GM23338 (cell line): ENCODE results near the gene MED13. TPM values are rescaled to one million over a fixed set of nuclear protein-coding genes. Genes with fewer than 3 reads are reported as not detected.

Source experiments
- ATAC-seq: fragments of 200-7000 bp; cut with Tn5 transposase; 3 replicates; pipeline ENCODE4 v1.9.1; 2020
- DNase-seq: peaks from one replicate; pipeline ENCODE4 v3.0.0-alpha.2; 2015; ENCODE audit warnings: low spot score
- H2AFZ ChIP-seq: fragments of 200-600 bp; sonication (generic); 2 replicates; pipeline ENCODE4 v1.8.0; 2016; ENCODE audit warnings: antibody characterized with exemption, mild to moderate bottlenecking, moderate library complexity
- H3F3A ChIP-seq: fragments of 200-600 bp; sonication (generic); replicated peaks from 2 replicates; pipeline ENCODE4 v1.8.0; 2017; ENCODE audit warnings: antibody characterized with exemption, mixed run types, low read depth
- H3K27ac ChIP-seq: fragments of 200-600 bp; sonication (generic); 2 replicates; pipeline ENCODE4 v1.6.1; 2016; ENCODE audit warnings: low read depth
- H3K27me3 ChIP-seq: fragments of 200-600 bp; sonication (generic); 2 replicates; pipeline ENCODE4 v1.8.0; 2016; ENCODE audit warnings: mild to moderate bottlenecking, mixed run types, moderate library complexity; ENCODE audit not compliant: insufficient read depth
- H3K36me3 ChIP-seq: fragments of 200-600 bp; sonication (generic); 2 replicates; pipeline ENCODE4 v1.8.0; 2016; ENCODE audit warnings: mild to moderate bottlenecking; ENCODE audit not compliant: insufficient read depth
- H3K4me1 ChIP-seq: fragments of 200-600 bp; sonication (generic); 2 replicates; pipeline ENCODE4 v1.8.0; 2016; ENCODE audit warnings: mild to moderate bottlenecking, moderate library complexity; ENCODE audit not compliant: insufficient read depth
- H3K4me2 ChIP-seq: fragments of 200-600 bp; sonication (generic); 2 replicates; pipeline ENCODE4 v1.7.1; 2017; ENCODE audit warnings: mixed run types
- H3K4me3 ChIP-seq: fragments of 200-600 bp; sonication (generic); 2 replicates; pipeline ENCODE4 v1.6.1; 2016; ENCODE audit warnings: mixed run types
- H3K79me2 ChIP-seq: fragments of 200-600 bp; sonication (generic); replicated peaks from 2 replicates; pipeline ENCODE4 v1.8.0; 2017; ENCODE audit warnings: mild to moderate bottlenecking; ENCODE audit not compliant: insufficient read depth
- H3K9me2 ChIP-seq: fragments of 200-600 bp; sonication (generic); 2 replicates; pipeline ENCODE4 v1.8.0; 2017; ENCODE audit not compliant: insufficient read depth
- H4K20me1 ChIP-seq: fragments of 200-600 bp; sonication (generic); replicated peaks from 2 replicates; pipeline ENCODE4 v1.8.0; 2017; ENCODE audit warnings: mild to moderate bottlenecking; ENCODE audit not compliant: insufficient read depth
- H3K27ac Mint-ChIP-seq: 2 replicates; pipeline ENCODE4 v1.8.0; 2020; ENCODE audit warnings: inconsistent platforms, mild to moderate bottlenecking, moderate library complexity, mixed read lengths
- H3K27me3 Mint-ChIP-seq: 3 replicates; pipeline ENCODE4 v1.8.0; 2022; ENCODE audit warnings: low read depth, mild to moderate bottlenecking, moderate library complexity, mixed read lengths, inconsistent platforms; ENCODE audit not compliant: insufficient read depth, poor library complexity
- H3K36me3 Mint-ChIP-seq: 3 replicates; pipeline ENCODE4 v1.8.0; 2021; ENCODE audit warnings: low read depth, mild to moderate bottlenecking, inconsistent platforms, moderate library complexity, mixed read lengths
- H3K4me1 Mint-ChIP-seq: 3 replicates; pipeline ENCODE4 v1.8.0; 2020; ENCODE audit warnings: mild to moderate bottlenecking, inconsistent platforms, mixed read lengths
- H3K4me3 Mint-ChIP-seq: 3 replicates; pipeline ENCODE4 v1.8.0; 2021; ENCODE audit warnings: moderate library complexity, mild to moderate bottlenecking, inconsistent platforms, mixed read lengths
- H3K9me3 Mint-ChIP-seq: 3 replicates; pipeline ENCODE4 v1.8.0; 2020; ENCODE audit warnings: moderate library complexity, mild to moderate bottlenecking, inconsistent platforms, mixed read lengths
- CREB1 ChIP-seq: fragments of 250-450 bp; sonication (Bioruptor Pico); IDR thresholded peaks from 2 replicates; pipeline ENCODE4 v1.5.0; 2020; ENCODE audit warnings: low read depth, mild to moderate bottlenecking, moderate library complexity
- CTCF ChIP-seq, 2 experiments: fragments of 200-600 bp in 1 of 2; sonication (generic) in 1 of 2; conservative IDR thresholded peaks; 2 replicates each; pipeline versions ENCODE4 v1.5.1 to v1.6.1; 2016 to 2017; ENCODE audit warnings: antibody characterized with exemption in 2 of 2, low read depth in 2 of 2, mild to moderate bottlenecking in 2 of 2, moderate library complexity in 1 of 2
- ETS1 ChIP-seq: IDR thresholded peaks from 2 replicates; pipeline ENCODE4 v1.6.1; 2016; ENCODE audit warnings: antibody characterized with exemption
- EZH2 ChIP-seq: fragments of 200-600 bp; sonication (generic); IDR thresholded peaks from one replicate; pipeline ENCODE4 v1.8.0; 2017; ENCODE audit warnings: antibody characterized with exemption, mild to moderate bottlenecking, low read depth; ENCODE audit not compliant: unreplicated experiment
- EZH2phosphoT487 ChIP-seq: fragments of 200-600 bp; sonication (generic); IDR thresholded peaks from one replicate; pipeline ENCODE4 v1.8.1; 2018; ENCODE audit warnings: antibody characterized with exemption; ENCODE audit not compliant: unreplicated experiment
- JUNB ChIP-seq: IDR thresholded peaks from one replicate; pipeline ENCODE4 v1.6.1; 2016; ENCODE audit warnings: antibody characterized with exemption; ENCODE audit not compliant: unreplicated experiment
- NANOG ChIP-seq: IDR thresholded peaks from 2 replicates; pipeline ENCODE4 v1.6.1; 2016; ENCODE audit warnings: antibody characterized with exemption, borderline replicate concordance
- POLR2AphosphoS5 ChIP-seq: IDR thresholded peaks from 2 replicates; pipeline ENCODE4 v1.6.1; 2016; ENCODE audit warnings: antibody characterized with exemption, low read depth
- REST ChIP-seq: IDR thresholded peaks from one replicate; pipeline ENCODE4 v1.6.1; 2018; ENCODE audit warnings: antibody characterized with exemption; ENCODE audit not compliant: unreplicated experiment
- ZNF462 ChIP-seq: fragments of 250-450 bp; sonication (Bioruptor Pico); IDR thresholded peaks from 2 replicates; pipeline ENCODE4 v1.5.0; 2020; ENCODE audit warnings: mild to moderate bottlenecking, moderate library complexity
- polyA plus RNA-seq: library from polyadenylated mRNA; unstranded; fragments of >200 nt; fragmentation: Nextera tagmentation; extraction: Ambion mirVana; gene quantifications from 2 replicates; pipeline ENCODE4 v1.2.1, GENCODE V29; 2016
- total RNA-seq: library from RNA; depleted of rRNA; stranded (reverse); fragments of >200 nt; shearing (Covaris generic); gene quantifications from 2 replicates; pipeline ENCODE4 v1.2.3, GENCODE V29; 2014

The MED13 gene
- total and polyA plus RNA-seq, 2 experiments from 2014 or later: 13.0 to 45.8 TPM

- no peak overlapping the region for H3K4me3 Mint-ChIP-seq
- Histone ChIP-seq H3K36me3 (no peaks in the 10 kb centered on the region), H3K9me2 (no peaks in the 10 kb centered on the region), H3K27me3 (no peaks in the 10 kb centered on the region), H4K20me1 (no peaks in the 10 kb centered on the region), H3K79me2 (no peaks in the 10 kb centered on the region), H3K27ac (no peak overlapping the region), H3K4me1 (no peaks in the 10 kb centered on the region), H3K4me3 (no peak overlapping the region), H3F3A (no peaks in the 10 kb centered on the region), H2AFZ (no peak overlapping the region), H3K4me2 (no peak overlapping the region)
- no peaks in the 10 kb centered on the region; the same call in 2 of the 3 replicates for H3K36me3 Mint-ChIP-seq
- no peaks in the 10 kb centered on the region; the same call in 2 of the 3 replicates for H3K9me3 Mint-ChIP-seq
- no peak overlapping the region for H3K27ac Mint-ChIP-seq
- ATAC-seq (no peak), DNase-seq (no peak)
- TF ChIP-seq CREB1: no peak
- TF ChIP-seq NANOG: no peak
- TF ChIP-seq JUNB: no peak
- no peak for TF ChIP-seq POLR2AphosphoS5
- no peak for TF ChIP-seq EZH2phosphoT487
- TF ChIP-seq CTCF (conservative IDR thresholded peaks at IDR 0.05; ENCODE audit: low read depth in 2 of 2): no peak
- no peak for TF ChIP-seq REST
- TF ChIP-seq ETS1: no peak
- no peak for TF ChIP-seq EZH2
- TF ChIP-seq ZNF462 (CRISPR knock-in tag): no peak
- peaks cover 2% of the 10 kb centered on the region; the same call in 1 of the 3 replicates for H3K4me1 Mint-ChIP-seq
- no peaks in the 10 kb centered on the region for H3K27me3 Mint-ChIP-seq
Observed at GRCh38 chr17:62099532-62099931, 34.5 kb upstream of the MED13 start.
